ENCODE measurements around the gene IL18R1.

The IL18R1 gene

DNA sequence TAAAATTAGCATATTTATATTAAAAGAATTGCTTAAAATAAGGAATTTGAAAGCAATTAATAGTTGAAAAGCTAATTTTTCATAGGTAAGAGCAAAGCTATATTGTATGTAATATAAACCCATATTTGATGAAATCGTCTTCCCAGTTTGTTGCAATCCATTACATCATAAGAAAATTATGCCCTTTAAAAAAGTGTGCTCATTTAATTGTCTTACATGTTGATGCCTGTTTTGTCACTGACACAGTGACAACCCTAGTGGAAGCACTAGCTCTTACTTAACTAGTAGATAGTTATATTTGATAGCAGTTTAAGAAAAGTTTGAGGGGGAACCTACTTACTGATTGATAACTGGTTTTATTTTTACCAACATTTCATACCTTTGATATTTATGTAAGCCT lies 37.3 kb downstream of the IL18R1 start:
- DNase-seq = no peak

- no peak for DNase-seq
Measured at GRCh38 chr2:102396012-102396411, 40.4 kb downstream of the IL18R1 start.

DNA sequence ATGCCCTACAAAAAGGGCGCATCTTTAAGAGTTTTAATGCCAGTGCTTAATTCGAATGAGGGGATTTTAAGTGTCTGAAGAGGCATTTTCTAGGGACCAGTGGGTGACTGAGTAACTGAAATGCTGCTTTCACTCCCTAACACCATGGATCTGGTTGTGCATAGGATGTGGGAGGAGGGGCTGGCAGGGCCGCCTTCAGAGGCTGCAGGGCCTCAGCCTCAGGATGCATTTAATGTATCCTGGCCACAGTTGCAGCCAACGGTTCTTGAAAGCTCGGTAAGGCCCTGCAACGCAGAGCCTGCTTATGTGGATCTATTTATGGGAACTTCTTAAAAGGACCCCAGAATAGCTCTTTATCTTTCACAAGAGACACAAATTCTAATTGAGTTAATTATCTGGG lies 41.6 kb downstream of the IL18R1 start:
- no peak for DNase-seq

DNA sequence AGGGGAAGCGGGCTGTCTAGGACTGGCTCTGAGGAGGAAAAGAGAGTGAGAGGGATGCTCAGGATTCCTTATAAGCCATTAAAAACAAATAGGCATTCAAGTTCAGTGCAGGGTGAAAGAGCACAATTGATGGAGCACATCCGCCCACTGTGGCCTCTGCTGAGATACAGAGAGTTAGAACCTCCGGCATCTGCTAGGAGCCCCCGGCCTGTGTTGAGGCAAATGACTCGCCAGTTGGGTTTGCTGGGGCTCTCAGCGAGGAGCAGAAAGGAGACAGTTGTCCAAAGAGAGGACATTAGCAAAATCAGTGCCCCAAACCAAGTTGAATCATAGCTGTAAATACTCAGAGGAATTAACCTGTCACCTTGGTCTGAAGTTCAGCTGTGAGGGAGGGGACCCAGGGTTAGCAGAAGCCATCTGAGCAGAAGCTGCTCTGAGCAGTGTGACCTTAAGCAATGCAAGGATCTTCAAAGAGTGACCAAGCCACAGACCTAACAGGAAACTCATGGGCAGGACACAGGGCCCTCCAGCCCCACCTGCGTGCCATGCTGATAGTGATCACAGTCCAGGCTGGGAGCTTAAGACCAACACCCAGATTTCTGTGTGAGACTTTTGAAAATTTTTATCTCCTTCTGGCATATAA lies 44.0 kb downstream of the IL18R1 start:
- DNase-seq = no peak

DNA sequence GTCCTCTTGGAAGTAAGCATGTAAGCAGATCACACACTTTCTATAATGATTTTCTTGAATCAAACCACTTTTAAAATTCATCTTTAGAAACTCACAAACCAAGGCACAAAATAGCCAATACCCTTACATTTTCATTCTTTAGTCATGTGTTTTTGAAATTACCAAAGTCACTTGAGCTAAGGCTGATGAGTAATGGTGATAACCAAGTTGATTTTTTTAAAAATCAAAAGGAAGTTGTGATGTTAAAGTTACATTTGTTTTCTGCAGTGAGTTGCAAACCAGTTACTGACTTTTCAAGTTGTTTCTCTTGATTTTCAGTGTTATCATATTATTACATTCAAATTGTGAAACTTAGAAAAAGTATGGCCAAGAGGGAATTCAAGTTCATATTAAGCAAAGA lies 45.9 kb downstream of the IL18R1 start:
- DNase-seq = no peak

DNA sequence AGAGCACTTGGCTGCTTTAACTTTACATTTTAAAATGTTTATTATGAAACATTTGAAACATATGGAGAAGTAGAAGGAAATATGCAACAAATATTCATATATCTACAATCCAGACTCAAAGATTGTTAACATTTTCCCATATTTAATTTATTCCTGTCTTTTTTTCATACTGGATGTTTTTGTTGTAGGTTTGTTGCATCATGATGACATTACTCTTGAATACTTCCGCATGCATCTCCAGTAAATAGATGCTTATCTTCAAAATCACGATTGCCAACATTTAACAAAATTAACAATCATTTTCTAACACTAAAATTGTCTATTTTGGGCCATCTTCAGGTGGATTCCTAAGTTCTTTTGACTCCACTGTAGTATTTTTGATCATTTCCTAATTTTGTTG lies 46.3 kb downstream of the IL18R1 start:
- no peak for DNase-seq

DNA sequence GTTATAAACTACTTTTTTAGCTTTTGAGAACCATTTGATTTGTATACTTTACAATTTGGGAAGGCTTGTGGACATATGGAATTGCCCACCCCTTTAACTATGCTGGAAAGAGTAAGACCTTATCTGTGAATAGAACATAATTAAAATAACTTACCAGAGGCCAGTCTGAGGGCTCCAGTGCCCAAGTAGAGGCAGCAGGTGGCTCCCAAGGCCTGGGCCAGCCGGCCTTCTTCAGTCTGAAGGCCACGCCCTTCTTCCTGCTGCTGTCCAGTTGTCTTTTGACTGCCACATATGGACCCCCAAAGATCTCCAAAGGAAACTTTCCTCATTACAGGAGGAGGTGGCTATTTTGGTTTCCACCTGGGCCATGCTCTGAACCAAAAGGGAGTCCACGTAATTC lies 55.4 kb downstream of the IL18R1 start:
- DNase-seq = no peak

DNA sequence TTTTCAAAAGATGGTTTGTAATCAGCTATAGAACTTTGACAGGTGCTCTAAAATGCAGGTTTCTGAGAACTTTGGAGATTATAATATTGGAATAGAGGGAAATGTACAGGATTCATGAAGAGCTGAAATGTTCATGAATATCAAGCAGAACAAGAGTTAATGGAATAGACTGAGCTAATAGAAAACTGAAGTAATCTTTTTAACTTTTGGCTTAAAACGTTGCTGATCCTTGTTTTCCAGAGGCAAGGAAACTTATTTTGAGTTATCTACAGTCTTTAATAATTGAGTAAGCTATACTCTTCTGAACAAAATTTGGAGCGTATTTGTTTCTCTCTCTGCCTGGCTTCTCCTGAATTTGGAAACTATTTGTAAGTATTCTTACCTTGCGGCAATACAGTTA lies 56.6 kb downstream of the IL18R1 start:
- no peak for DNase-seq

- DNase-seq = no peak
Measured at GRCh38 chr2:102417946-102418345, 62.4 kb downstream of the IL18R1 start.

- no peak for DNase-seq
Measured at GRCh38 chr2:102418421-102418961, 62.9 kb downstream of the IL18R1 start.

DNA sequence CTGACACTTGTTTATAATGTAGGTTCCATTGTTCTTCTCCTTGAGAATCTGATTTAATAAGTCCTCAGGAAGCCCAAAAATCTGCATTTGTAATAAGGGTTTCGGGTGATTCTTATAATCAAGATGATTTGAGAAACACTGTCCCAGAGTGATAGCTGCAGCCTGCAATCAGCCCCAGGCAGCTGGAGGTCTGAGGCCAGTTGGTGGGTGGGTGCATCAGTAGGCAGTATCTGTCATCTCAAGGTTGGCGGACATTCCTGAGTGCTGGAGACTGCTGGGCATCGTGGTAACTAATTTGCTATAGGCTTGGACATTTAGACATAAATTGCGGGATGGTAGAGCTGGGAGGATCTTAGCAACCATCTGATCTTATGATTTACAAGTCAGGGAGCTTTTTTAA lies 64.7 kb downstream of the IL18R1 start:
- DNase-seq = no peak

DNA sequence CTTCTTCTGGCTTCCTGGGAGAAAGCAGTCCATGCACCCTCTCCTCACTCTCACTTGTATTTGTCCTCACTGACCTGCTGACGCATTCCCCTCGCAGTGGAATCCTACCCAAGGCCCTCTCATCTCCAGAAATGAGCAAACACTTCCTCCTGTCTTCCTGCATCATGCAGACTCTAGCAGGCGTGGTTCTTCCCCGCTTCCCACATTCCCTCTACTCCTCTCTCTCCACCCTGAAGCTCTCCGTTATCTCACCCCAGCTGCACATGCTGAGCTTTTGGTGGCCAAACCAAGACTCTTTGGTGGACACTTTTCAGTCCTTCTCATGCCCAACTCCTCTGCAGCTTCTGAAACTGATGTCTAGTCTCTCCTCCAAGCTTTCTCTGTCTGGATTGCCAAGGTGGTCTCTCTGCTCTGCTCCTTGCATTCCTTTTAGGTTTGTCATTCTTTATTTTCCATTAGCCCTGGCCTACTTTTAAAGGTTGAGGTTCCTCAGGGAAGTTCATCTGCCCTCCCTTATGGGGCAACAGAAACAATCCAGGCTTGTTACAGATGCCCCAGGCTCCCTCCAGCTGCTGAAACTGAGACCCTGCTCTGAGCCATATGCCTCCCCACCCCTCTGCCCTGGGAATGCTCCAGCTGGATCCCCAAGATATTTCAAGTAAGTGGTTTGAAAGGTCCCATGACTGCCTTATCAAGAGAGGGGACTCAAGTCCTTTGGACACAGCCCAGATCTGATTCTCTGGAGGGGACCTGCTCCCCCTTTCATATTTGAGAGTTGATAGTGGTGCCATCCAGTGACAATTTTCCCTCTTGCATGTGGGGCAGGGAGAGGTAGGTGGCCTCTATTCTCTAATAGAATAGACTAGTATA lies 66.5 kb downstream of the IL18R1 start:
- no peak for DNase-seq

DNA sequence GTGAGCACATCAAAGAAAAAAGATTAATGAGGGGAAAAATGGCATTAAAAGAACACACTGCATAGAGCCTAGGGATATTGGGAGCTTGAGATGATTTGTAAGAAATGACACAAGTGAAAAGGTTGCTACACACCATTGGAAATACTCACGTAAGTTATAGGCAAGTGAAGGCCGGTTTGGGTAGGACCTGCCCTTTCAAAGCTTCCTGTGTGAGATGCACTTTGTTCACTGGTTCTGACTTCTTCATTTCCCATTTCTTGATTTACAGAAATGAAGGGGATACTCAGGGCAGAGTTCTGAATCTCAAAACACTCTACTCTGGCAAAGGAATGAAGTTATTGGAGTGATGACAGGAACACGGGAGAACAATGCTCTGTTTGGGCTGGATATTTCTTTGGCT lies 67.3 kb downstream of the IL18R1 start, which contains the start of gene IL18RAP:
IL18RAP (plus strand) TSS at position 251 of the 400 bp plus-strand sequence; CDS start at position 369, 118 bp downstream.
- no peak for DNase-seq

DNA sequence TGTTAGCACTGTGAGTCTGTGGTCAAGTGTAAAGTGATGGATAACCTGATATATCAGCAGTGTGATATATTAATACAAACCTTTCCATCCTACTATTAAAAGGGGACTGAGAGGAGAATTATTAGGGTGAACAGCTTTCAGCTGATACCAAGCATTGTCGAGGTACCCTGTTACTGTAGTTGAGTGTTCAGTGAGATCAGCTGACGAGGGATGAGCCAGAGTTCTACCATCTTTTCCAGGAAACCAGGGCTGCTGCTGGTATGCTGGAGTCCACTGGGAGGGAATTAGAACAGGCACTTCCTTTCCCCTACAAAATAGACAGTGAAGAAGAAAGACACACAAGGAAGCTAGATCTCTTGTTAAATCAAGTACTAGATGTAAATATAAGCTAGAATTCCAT lies 67.8 kb downstream of the IL18R1 start:
- DNase-seq = no peak

DNA sequence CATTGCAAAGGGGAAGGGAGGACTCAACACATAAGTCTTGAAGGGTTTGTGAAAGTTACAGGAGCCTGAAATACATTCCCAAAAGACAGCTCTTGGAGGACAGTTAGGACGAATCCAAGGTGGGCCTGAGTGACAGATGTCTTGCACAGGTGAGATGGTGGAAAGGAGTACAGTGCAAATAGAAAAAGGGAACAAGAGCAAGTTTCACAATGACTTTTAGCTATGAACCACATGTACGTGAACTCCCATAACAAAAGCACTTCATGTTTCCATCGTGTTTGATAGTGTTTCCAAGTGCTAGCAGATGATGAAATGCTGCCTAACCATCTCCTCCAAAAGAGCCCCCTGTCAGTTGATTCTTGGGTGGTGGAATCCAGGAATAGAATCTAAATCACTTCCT lies 69.2 kb downstream of the IL18R1 start:
- no peak for DNase-seq

DNA sequence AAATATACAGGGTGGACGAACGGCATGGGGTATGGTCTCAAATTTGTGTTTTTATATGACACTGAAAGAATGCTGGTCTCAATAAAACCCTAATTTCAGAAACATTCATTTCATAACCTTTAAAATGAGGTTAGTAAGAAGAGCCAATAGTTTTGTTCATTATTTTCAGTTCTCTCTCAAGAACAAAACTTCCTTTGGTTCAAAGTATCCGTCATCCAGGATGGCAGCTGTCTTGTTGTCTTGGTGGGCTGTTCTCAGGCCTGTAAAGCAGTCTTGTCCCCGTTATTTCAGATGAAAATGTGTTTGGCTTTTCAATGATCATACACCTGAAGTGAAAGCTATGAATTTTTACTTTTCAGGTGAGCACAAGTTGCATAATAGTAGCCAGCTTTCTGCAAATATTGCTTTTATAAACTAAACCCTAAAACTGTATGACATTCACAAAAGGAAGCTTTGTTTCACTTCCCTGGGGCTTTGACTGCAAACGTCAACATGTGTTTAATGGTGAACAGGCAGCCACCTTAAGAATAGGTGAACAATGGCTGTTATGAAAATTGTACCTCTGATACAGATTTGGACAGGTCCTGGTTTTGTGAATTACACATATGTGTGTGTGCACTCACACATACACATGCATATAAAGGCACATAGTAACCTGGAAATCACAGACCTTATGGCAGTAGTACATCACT lies 70.0 kb downstream of the IL18R1 start:
- no peak for DNase-seq

DNA sequence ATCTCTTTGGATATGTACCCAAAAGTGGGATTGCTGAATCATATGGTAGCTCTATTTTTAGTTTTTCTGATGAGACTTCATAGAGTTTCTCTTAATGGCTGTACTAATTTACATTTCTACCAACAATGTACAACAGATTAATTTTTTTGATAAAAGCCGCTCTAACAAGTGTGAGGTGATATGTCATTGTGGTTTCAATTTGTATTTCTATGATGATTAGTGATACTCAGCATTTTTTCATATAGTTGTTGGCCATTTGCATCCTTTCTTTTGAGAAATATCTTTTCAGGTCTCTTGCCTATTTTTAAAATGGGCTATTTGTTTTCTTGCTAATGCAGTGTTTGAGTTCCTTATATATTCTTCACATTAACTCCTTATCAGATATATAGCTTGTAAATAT lies 71.7 kb downstream of the IL18R1 start:
- no peak for DNase-seq

- no peak for DNase-seq
Measured at GRCh38 chr2:102428573-102428972, 73.0 kb downstream of the IL18R1 start.

DNA sequence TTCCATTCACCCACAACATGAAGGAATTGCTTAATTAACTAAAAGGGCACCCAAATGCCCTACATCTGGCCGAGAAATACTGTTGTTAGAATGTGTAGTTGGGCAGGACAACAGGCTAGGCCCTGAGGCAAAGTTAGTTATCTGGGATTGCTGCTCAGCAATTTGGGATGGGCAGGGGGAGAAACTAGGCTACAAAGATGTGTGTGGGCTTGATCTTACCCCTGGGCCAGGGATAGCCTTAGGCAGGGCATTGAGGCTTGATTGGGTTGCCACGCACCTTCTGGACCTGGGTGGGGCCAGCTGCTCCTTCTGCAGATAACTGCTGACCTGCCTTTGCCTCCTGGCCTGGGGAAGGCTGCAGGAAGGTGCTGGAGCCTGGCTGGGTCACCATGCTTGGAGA lies 76.8 kb downstream of the IL18R1 start:
- peak; percentile 57 for DNase-seq

DNA sequence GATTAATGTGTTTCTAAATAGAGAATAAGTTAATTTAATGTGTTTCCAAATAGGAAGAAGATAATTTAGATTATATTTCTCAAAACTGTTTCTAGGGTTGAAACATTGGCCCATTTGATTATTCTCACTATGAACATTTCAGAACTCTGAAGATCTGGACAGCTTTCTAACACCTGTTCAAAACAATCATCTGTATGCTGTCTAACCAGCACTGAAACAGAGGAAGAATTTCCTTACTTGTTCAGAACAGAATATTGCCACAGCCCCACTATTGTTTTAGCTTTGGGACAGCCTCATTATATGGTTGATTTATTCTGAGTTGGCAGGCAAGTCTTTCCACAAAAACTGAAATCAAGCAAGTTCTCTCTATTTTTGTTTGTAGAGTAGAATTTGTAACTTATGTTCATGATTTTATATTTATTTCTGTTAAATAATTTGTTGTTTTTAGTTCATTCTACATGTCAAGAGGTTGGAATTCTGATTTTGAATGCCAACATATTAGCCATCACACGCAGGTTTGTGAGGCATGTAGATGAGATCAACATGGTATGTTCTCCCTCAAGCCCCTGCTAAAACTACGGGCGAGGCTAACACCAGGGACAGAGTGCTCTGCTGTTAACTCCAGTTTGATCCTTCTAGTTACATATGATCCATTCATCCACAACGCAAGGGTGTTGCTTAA lies 78.5 kb downstream of the IL18R1 start:
- no peak for DNase-seq

- no peak for DNase-seq
Measured at GRCh38 chr2:102434655-102435381, 79.2 kb downstream of the IL18R1 start.

DNA sequence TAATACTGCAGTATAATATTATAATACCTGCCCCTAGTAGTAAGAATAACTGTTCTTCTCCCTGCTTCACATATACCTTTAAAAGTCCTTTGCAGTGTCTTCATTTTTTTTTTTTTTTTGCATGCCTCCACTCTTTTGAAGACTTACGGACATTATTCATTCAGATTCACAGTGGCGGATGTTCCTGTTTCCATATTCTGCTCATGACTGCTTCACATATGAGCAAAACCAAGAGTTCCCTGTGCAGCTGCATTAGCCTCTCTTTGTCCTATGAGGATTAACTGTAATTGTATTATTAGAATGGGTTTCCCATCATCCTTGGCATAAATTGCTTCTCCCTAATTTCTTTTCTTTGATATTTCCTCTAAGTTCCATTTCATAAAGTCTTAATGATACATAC lies 80.1 kb downstream of the IL18R1 start:
- DNase-seq = no peak
